ENCODE data around the gene BST1.

BST1 gene

GRCh38 chr4:15691346-15692135 lies 11.3 kb upstream of the BST1 start:
- Histone ChIP-seq H3K27me3 (ENCODE audit: low read length) (no peaks in the 10 kb centered on the region), H3K4me3 (ENCODE audit: insufficient read depth, low read length, poor library complexity, severe bottlenecking) (no peak overlapping the region), H3F3A (ENCODE audit: insufficient read depth) (no peaks in the 10 kb centered on the region), H3K4me2 (ENCODE audit: low read depth, low read length, poor library complexity, severe bottlenecking) (no peak overlapping the region), H3K36me3 (ENCODE audit: low read length) (peaks cover 17% of the 10 kb centered on the region; the same call in 1 of the 2 replicates), H3K27ac (ENCODE audit: low read depth, low read length) (no peak overlapping the region), H4K20me1 (ENCODE audit: low read depth, low read length) (no peaks in the 10 kb centered on the region; the same call in 1 of the 2 replicates), H3K9ac (ENCODE audit: low read length) (no peak overlapping the region), H3K9me2 (replicated peaks; ENCODE audit: insufficient read depth, low read length) (no peaks in the 10 kb centered on the region), H3K79me2 (ENCODE audit: insufficient read depth, low read length) (no peaks in the 10 kb centered on the region), H2AFZ (ENCODE audit: low read depth, low read length, severe bottlenecking) (no peak overlapping the region), H3K9me3 (ENCODE audit: insufficient read depth, low read length) (no peaks in the 10 kb centered on the region)
- no peak for TF ChIP-seq EZH2phosphoT487 (conservative IDR thresholded peaks at IDR 0.05; ENCODE audit: low read length)
- no peak for TF ChIP-seq CTCF (IDR thresholded peaks at IDR 0.05; ENCODE audit: insufficient read depth, low read length, poor library complexity, severe bottlenecking)

- TF ChIP-seq EZH2phosphoT487 (conservative IDR thresholded peaks at IDR 0.05; ENCODE audit: low read length) (no peak), CTCF (IDR thresholded peaks at IDR 0.05; ENCODE audit: insufficient read depth, low read length, poor library complexity, severe bottlenecking) (no peak)
- no peaks in the 10 kb centered on the region for H3K9me3 ChIP-seq (ENCODE audit: insufficient read depth, low read length)
- peaks cover 6% of the 10 kb centered on the region; the same call in 1 of the 2 replicates for H3K36me3 ChIP-seq (ENCODE audit: low read length)
- H3K9ac ChIP-seq (ENCODE audit: low read length) = no peak overlapping the region
- no peak overlapping the region for H3K4me2 ChIP-seq (ENCODE audit: low read depth, low read length, poor library complexity, severe bottlenecking)
- no peak overlapping the region for H2AFZ ChIP-seq (ENCODE audit: low read depth, low read length, severe bottlenecking)
- H4K20me1 ChIP-seq (ENCODE audit: low read depth, low read length) = no peaks in the 10 kb centered on the region
- no peaks in the 10 kb centered on the region for H3K27me3 ChIP-seq (ENCODE audit: low read length)
- no peak overlapping the region for H3K4me3 ChIP-seq (ENCODE audit: insufficient read depth, low read length, poor library complexity, severe bottlenecking)
- no peak overlapping the region for H3K27ac ChIP-seq (ENCODE audit: low read depth, low read length)
- no peaks in the 10 kb centered on the region for H3K9me2 ChIP-seq (replicated peaks; ENCODE audit: insufficient read depth, low read length)
- no peaks in the 10 kb centered on the region for H3K79me2 ChIP-seq (ENCODE audit: insufficient read depth, low read length)
- H3F3A ChIP-seq (ENCODE audit: insufficient read depth) = no peaks in the 10 kb centered on the region
Observed at GRCh38 chr4:15692602-15693001, 10.3 kb upstream of the BST1 start.

- no peaks in the 10 kb centered on the region for H3K79me2 ChIP-seq (ENCODE audit: insufficient read depth, low read length)
- no peaks in the 10 kb centered on the region for H3K27me3 ChIP-seq (ENCODE audit: low read length)
- H3K4me3 ChIP-seq (ENCODE audit: insufficient read depth, low read length, poor library complexity, severe bottlenecking) = no peak overlapping the region
- H3K4me2 ChIP-seq (ENCODE audit: low read depth, low read length, poor library complexity, severe bottlenecking) = no peak overlapping the region
- TF ChIP-seq CTCF (IDR thresholded peaks at IDR 0.05; ENCODE audit: insufficient read depth, low read length, poor library complexity, severe bottlenecking) (no peak), EZH2phosphoT487 (conservative IDR thresholded peaks at IDR 0.05; ENCODE audit: low read length) (no peak)
- H3K36me3 ChIP-seq (ENCODE audit: low read length) = no peaks in the 10 kb centered on the region
- H3K9me3 ChIP-seq (ENCODE audit: insufficient read depth, low read length) = no peaks in the 10 kb centered on the region
- H2AFZ ChIP-seq (ENCODE audit: low read depth, low read length, severe bottlenecking) = no peak overlapping the region
- H3K9ac ChIP-seq (ENCODE audit: low read length) = no peak overlapping the region
- H3F3A ChIP-seq (ENCODE audit: insufficient read depth) = no peaks in the 10 kb centered on the region
- H3K9me2 ChIP-seq (replicated peaks; ENCODE audit: insufficient read depth, low read length) = no peaks in the 10 kb centered on the region
- no peaks in the 10 kb centered on the region for H4K20me1 ChIP-seq (ENCODE audit: low read depth, low read length)
- no peak overlapping the region for H3K27ac ChIP-seq (ENCODE audit: low read depth, low read length)
Observed at GRCh38 chr4:15694431-15694830, 8.4 kb upstream of the BST1 start.
